Measurements from ENCODE around the gene TMEM217.

DNA sequence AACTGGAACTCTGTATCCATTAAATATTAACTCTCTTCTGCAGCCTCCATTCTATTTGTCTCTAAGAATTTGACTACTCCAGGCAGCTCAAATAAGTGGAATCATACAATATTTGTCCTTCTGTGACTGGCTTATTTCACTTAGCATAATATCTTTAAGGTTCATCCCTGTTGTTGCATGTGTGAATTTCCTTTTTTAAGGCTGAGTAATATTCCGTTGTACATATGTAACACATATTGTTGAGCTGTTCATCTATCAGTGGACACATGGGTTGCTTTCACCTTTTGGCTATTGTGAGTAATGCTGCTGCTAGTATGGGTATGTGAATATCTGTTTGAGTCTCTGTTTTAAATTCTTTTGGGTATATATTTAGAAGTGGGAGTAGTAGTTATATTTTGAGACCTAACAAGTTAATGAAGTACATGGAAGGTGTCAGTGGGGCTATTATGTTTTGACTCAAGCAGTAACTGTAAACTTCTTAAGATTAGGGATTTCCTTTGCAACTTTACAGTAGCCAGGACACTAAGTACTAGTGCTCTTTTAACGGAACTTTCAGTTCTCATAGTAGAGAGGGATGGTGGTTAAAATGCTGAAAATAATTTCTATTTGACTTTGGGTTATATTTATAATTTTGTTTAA is 29.7 kb upstream of the TMEM217 start:
- TF ChIP-seq, protein P1, sequence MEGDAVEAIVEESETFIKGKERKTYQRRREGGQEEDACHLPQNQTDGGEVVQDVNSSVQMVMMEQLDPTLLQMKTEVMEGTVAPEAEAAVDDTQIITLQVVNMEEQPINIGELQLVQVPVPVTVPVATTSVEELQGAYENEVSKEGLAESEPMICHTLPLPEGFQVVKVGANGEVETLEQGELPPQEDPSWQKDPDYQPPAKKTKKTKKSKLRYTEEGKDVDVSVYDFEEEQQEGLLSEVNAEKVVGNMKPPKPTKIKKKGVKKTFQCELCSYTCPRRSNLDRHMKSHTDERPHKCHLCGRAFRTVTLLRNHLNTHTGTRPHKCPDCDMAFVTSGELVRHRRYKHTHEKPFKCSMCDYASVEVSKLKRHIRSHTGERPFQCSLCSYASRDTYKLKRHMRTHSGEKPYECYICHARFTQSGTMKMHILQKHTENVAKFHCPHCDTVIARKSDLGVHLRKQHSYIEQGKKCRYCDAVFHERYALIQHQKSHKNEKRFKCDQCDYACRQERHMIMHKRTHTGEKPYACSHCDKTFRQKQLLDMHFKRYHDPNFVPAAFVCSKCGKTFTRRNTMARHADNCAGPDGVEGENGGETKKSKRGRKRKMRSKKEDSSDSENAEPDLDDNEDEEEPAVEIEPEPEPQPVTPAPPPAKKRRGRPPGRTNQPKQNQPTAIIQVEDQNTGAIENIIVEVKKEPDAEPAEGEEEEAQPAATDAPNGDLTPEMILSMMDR (IDR thresholded peaks at IDR 0.05; ENCODE audit: low read length) = no peak
- TF ChIP-seq EZH2 (IDR thresholded peaks at IDR 0.05; ENCODE audit: borderline replicate concordance, low read length) = no peak

Data from OCI-LY1 (cell line).